Loucy (cell line): Measurements from ENCODE around the gene TLR4.

Experiments
- H2AFZ ChIP-seq: fragments of 200-600 bp; sonication (generic); 2 replicates; pipeline ENCODE4 v1.6.0; 2016; ENCODE audit warnings: antibody characterized with exemption, mild to moderate bottlenecking, low read length, moderate library complexity
- H3F3A ChIP-seq: fragments of 200-600 bp; 2 replicates; pipeline ENCODE4 v1.6.0; 2016; ENCODE audit warnings: antibody characterized with exemption, low read depth, mild to moderate bottlenecking
- H3K27me3 ChIP-seq: fragments of 200-600 bp; sonication (generic); 2 replicates; pipeline ENCODE4 v1.6.1; 2014; ENCODE audit warnings: low read length, mild to moderate bottlenecking; ENCODE audit not compliant: insufficient read depth, poor library complexity, severe bottlenecking
- H3K36me3 ChIP-seq: fragments of 200-600 bp; sonication (generic); 2 replicates; pipeline ENCODE4 v1.6.1; 2016; ENCODE audit warnings: low read length; ENCODE audit not compliant: insufficient read depth
- H3K4me1 ChIP-seq: fragments of 200-600 bp; sonication (generic); 2 replicates; pipeline ENCODE4 v1.5.1; 2014; ENCODE audit warnings: low read length, mild to moderate bottlenecking; ENCODE audit not compliant: insufficient read depth, poor library complexity, severe bottlenecking
- H3K4me2 ChIP-seq: fragments of 200-600 bp; sonication (generic); 2 replicates; pipeline ENCODE4 v1.6.0; 2014; ENCODE audit warnings: antibody characterized with exemption, low read length, low read depth, mild to moderate bottlenecking; ENCODE audit not compliant: poor library complexity, severe bottlenecking
- H3K4me3 ChIP-seq: fragments of 200-600 bp; sonication (generic); 2 replicates; pipeline ENCODE4 v1.5.1; 2014; ENCODE audit warnings: low read length, mild to moderate bottlenecking, mixed read lengths; ENCODE audit not compliant: poor library complexity, severe bottlenecking
- H3K79me2 ChIP-seq: fragments of 200-600 bp; sonication (generic); 2 replicates; pipeline ENCODE4 v1.6.1; 2014; ENCODE audit warnings: low read length; ENCODE audit not compliant: insufficient read depth
- H3K9ac ChIP-seq: fragments of 200-600 bp; sonication (generic); 2 replicates; pipeline ENCODE4 v1.6.0; 2014; ENCODE audit warnings: mild to moderate bottlenecking, low read depth, low read length, moderate library complexity; ENCODE audit not compliant: poor library complexity, severe bottlenecking
- H3K9me2 ChIP-seq: fragments of 200-600 bp; sonication (generic); replicated peaks from 2 replicates; pipeline ENCODE4 v1.6.1; 2016; ENCODE audit warnings: low read depth, low read length, mixed read lengths
- H3K9me3 ChIP-seq: fragments of 200-600 bp; sonication (generic); 2 replicates; pipeline ENCODE4 v1.6.1; 2014; ENCODE audit warnings: mild to moderate bottlenecking, antibody characterized with exemption, low read length, low read depth; ENCODE audit not compliant: insufficient read depth
- H4K20me1 ChIP-seq: fragments of 200-600 bp; sonication (generic); 2 replicates; pipeline ENCODE4 v1.6.0; 2014; ENCODE audit warnings: antibody characterized with exemption, low read length, mild to moderate bottlenecking; ENCODE audit not compliant: insufficient read depth, poor library complexity, severe bottlenecking
- CTCF ChIP-seq: fragments of 200-600 bp; sonication (generic); conservative IDR thresholded peaks from 2 replicates; pipeline ENCODE4 v1.5.1; 2014; ENCODE audit warnings: mild to moderate bottlenecking, antibody characterized with exemption, low read length
- EZH2phosphoT487 ChIP-seq: fragments of 200-600 bp; IDR thresholded peaks from 2 replicates; pipeline ENCODE4 v1.6.1; 2018; ENCODE audit warnings: antibody characterized with exemption, mild to moderate bottlenecking, moderate library complexity, borderline replicate concordance

Gene TLR4

GRCh38 chr9:117722108-117722761 lies 18.0 kb downstream of the TLR4 start:
- Histone ChIP-seq H3K4me3 (no peak overlapping the region), H3K4me2 (no peak overlapping the region), H3K9me3 (no peaks in the 10 kb centered on the region), H3K9ac (no peak overlapping the region), H3K27me3 (no peaks in the 10 kb centered on the region), H2AFZ (no peak overlapping the region), H3F3A (no peaks in the 10 kb centered on the region), H3K4me1 (no peaks in the 10 kb centered on the region), H3K9me2 (no peaks in the 10 kb centered on the region), H3K79me2 (no peaks in the 10 kb centered on the region), H4K20me1 (no peaks in the 10 kb centered on the region), H3K36me3 (no peaks in the 10 kb centered on the region)
- TF ChIP-seq EZH2phosphoT487 (no peak), CTCF (no peak)

GRCh38 chr9:117723986-117724625 lies 19.9 kb downstream of the TLR4 start:
- H3K4me2 ChIP-seq = no peak overlapping the region
- no peaks in the 10 kb centered on the region for H3K4me1 ChIP-seq
- no peak overlapping the region for H3K9ac ChIP-seq
- no peak overlapping the region for H3K4me3 ChIP-seq
- no peaks in the 10 kb centered on the region for H3K27me3 ChIP-seq
- no peaks in the 10 kb centered on the region for H3K9me2 ChIP-seq
- TF ChIP-seq EZH2phosphoT487 (no peak), CTCF (no peak)
- H3F3A ChIP-seq = no peaks in the 10 kb centered on the region
- no peaks in the 10 kb centered on the region for H3K36me3 ChIP-seq
- no peaks in the 10 kb centered on the region for H3K9me3 ChIP-seq
- H3K79me2 ChIP-seq = no peaks in the 10 kb centered on the region
- H4K20me1 ChIP-seq = no peaks in the 10 kb centered on the region
- no peak overlapping the region for H2AFZ ChIP-seq

- Histone ChIP-seq H3K9me2 (no peaks in the 10 kb centered on the region), H3K27me3 (no peaks in the 10 kb centered on the region), H4K20me1 (no peaks in the 10 kb centered on the region), H3K4me1 (no peaks in the 10 kb centered on the region), H3F3A (no peaks in the 10 kb centered on the region), H2AFZ (no peak overlapping the region), H3K4me2 (no peak overlapping the region), H3K79me2 (no peaks in the 10 kb centered on the region), H3K36me3 (no peaks in the 10 kb centered on the region), H3K9ac (no peak overlapping the region), H3K4me3 (no peak overlapping the region), H3K9me3 (no peaks in the 10 kb centered on the region)
- TF ChIP-seq CTCF (no peak), EZH2phosphoT487 (no peak)
Measured at GRCh38 chr9:117725426-117725887, 21.3 kb downstream of the TLR4 start.
